H9 (cell line): Measurements from ENCODE around the gene PNPLA7. TPM values are rescaled to one million over a fixed set of nuclear protein-coding genes. Genes with fewer than 3 reads are reported as not detected.

ENCODE experiments used
- DNase-seq: peaks from one replicate; pipeline ENCODE4 v3.0.0-alpha.2; 2017
- H2AFZ ChIP-seq: one replicate; pipeline ENCODE4 v1.6.1; 2013; ENCODE audit warnings: mild to moderate bottlenecking, low read length, control low read depth, moderate library complexity
- H2AK5ac ChIP-seq: 2 replicates; pipeline ENCODE4 v1.6.1; 2013; ENCODE audit warnings: low read length, control low read depth, mixed read lengths; ENCODE audit not compliant: insufficient read length
- H2BK120ac ChIP-seq: one replicate; pipeline ENCODE4 v1.6.1; 2013; ENCODE audit warnings: low read depth, mild to moderate bottlenecking, low read length, control low read depth, inconsistent platforms; ENCODE audit not compliant: poor library complexity, severe bottlenecking
- H2BK12ac ChIP-seq: 2 replicates; pipeline ENCODE4 v1.6.1; 2013; ENCODE audit warnings: low read length, control low read depth, mixed read lengths, low read depth; ENCODE audit not compliant: insufficient read length
- H2BK15ac ChIP-seq: 2 replicates; pipeline ENCODE4 v1.6.1; 2013; ENCODE audit warnings: low read depth, low read length, control low read depth
- H2BK20ac ChIP-seq: one replicate; pipeline ENCODE4 v1.6.1; 2013; ENCODE audit warnings: low read depth, mild to moderate bottlenecking, low read length, control low read depth, inconsistent platforms; ENCODE audit not compliant: poor library complexity, severe bottlenecking
- H2BK5ac ChIP-seq: 2 replicates; pipeline ENCODE4 v1.6.1; 2013; ENCODE audit warnings: low read length, control low read depth, mixed read lengths; ENCODE audit not compliant: insufficient read length
- H3K14ac ChIP-seq: 2 replicates; pipeline ENCODE4 v1.6.1; 2013; ENCODE audit warnings: low read length, control low read depth; ENCODE audit not compliant: insufficient read depth
- H3K18ac ChIP-seq: 2 replicates; pipeline ENCODE4 v1.6.1; 2013; ENCODE audit warnings: low read depth, mild to moderate bottlenecking, mixed read lengths, low read length, control low read depth; ENCODE audit not compliant: insufficient read length
- H3K23ac ChIP-seq: 2 replicates; pipeline ENCODE4 v1.6.1; 2013; ENCODE audit warnings: low read length, control low read depth, mixed read lengths, low read depth; ENCODE audit not compliant: insufficient read length
- H3K23me2 ChIP-seq: 2 replicates; pipeline ENCODE4 v1.6.1; 2013; ENCODE audit warnings: low read depth, mild to moderate bottlenecking, mixed read lengths, low read length, control low read depth; ENCODE audit not compliant: insufficient read length, poor library complexity, severe bottlenecking
- H3K27ac ChIP-seq: 2 replicates; pipeline ENCODE4 v1.5.1; 2013; ENCODE audit warnings: low read length, control low read depth, mixed read lengths, low read depth; ENCODE audit not compliant: insufficient read length
- H3K27me3 ChIP-seq: 2 replicates; pipeline ENCODE4 v1.6.1; 2013; ENCODE audit warnings: low read length, control low read depth, inconsistent platforms; ENCODE audit not compliant: insufficient read depth
- H3K4ac ChIP-seq: 2 replicates; pipeline ENCODE4 v1.6.1; 2013; ENCODE audit warnings: low read depth, mild to moderate bottlenecking, control low read depth, inconsistent platforms, low read length, moderate library complexity
- H3K4me1 ChIP-seq: 2 replicates; pipeline ENCODE4 v1.6.1; 2013; ENCODE audit warnings: low read length, control low read depth, inconsistent platforms; ENCODE audit not compliant: insufficient read depth
- H3K4me2 ChIP-seq: 2 replicates; pipeline ENCODE4 v1.6.1; 2013; ENCODE audit warnings: low read length, control low read depth, mixed read lengths; ENCODE audit not compliant: insufficient read length, insufficient read depth
- H3K56ac ChIP-seq: 2 replicates; pipeline ENCODE4 v1.6.1; 2013; ENCODE audit warnings: low read depth, mild to moderate bottlenecking, mixed read lengths, low read length, control low read depth; ENCODE audit not compliant: insufficient read length
- H3K79me1 ChIP-seq: 2 replicates; pipeline ENCODE4 v1.6.1; 2013; ENCODE audit warnings: low read depth, mild to moderate bottlenecking, moderate library complexity, low read length, control low read depth, inconsistent platforms; ENCODE audit not compliant: insufficient read depth, poor library complexity, severe bottlenecking
- H3K79me2 ChIP-seq: 2 replicates; pipeline ENCODE4 v1.6.1; 2013; ENCODE audit warnings: low read length, control low read depth, inconsistent platforms; ENCODE audit not compliant: insufficient read depth
- H3K9ac ChIP-seq: 2 replicates; pipeline ENCODE4 v1.6.1; 2013; ENCODE audit warnings: low read length, control low read depth, mixed read lengths; ENCODE audit not compliant: insufficient read length; ENCODE audit errors: extremely low read depth
- H3K9me3 ChIP-seq: one replicate; pipeline ENCODE4 v1.6.1; 2013; ENCODE audit warnings: low read depth, low read length, inconsistent platforms; ENCODE audit not compliant: control insufficient read depth
- H3T11ph ChIP-seq: one replicate; pipeline ENCODE4 v1.6.1; 2013; ENCODE audit warnings: mild to moderate bottlenecking, low read length, control low read depth, inconsistent platforms
- H4K20me1 ChIP-seq: one replicate; pipeline ENCODE4 v1.6.1; 2013; ENCODE audit not compliant: control insufficient read depth, insufficient read length, insufficient read depth
- H4K5ac ChIP-seq: 2 replicates; pipeline ENCODE4 v1.6.1; 2013; ENCODE audit warnings: low read depth, mild to moderate bottlenecking, mixed read lengths, low read length, control low read depth; ENCODE audit not compliant: insufficient read length
- H4K8ac ChIP-seq: replicated peaks from 2 replicates; pipeline ENCODE4 v1.6.1; 2013; ENCODE audit warnings: low read length, control low read depth, mixed read lengths, low read depth; ENCODE audit not compliant: insufficient read length
- H4K91ac ChIP-seq: 2 replicates; pipeline ENCODE4 v1.6.1; 2013; ENCODE audit warnings: low read depth, mild to moderate bottlenecking, moderate library complexity, mixed read lengths, low read length, control low read depth; ENCODE audit not compliant: insufficient read length
- H3K27ac Mint-ChIP-seq, 3 experiments: 2 replicates in 2 of 3; 3 replicates in 1 of 3; pipeline ENCODE4 v1.8.0; 2020 to 2021; ENCODE audit warnings: mixed read lengths in 3 of 3, mild to moderate bottlenecking in 1 of 3, moderate library complexity in 1 of 3
- H3K27me3 Mint-ChIP-seq: 2 replicates; pipeline ENCODE4 v1.8.0; 2021; ENCODE audit warnings: low read depth, mild to moderate bottlenecking, moderate library complexity, mixed read lengths
- H3K36me3 Mint-ChIP-seq, 3 experiments: 2 replicates in 2 of 3; 3 replicates in 1 of 3; pipeline ENCODE4 v1.8.0; 2020 to 2021; ENCODE audit warnings: low read depth in 3 of 3, mixed read lengths in 3 of 3; ENCODE audit not compliant: insufficient read depth in 1 of 3
- H3K4me1 Mint-ChIP-seq, 2 experiments: 2 replicates each; pipeline ENCODE4 v1.8.0; 2020; ENCODE audit warnings: mixed read lengths in 2 of 2
- H3K4me3 Mint-ChIP-seq, 2 experiments: 2 replicates in 1 of 2; 3 replicates in 1 of 2; pipeline ENCODE4 v1.8.0; 2020 to 2021; ENCODE audit warnings: mild to moderate bottlenecking in 2 of 2, mixed read lengths in 2 of 2, moderate library complexity in 1 of 2
- H3K9me3 Mint-ChIP-seq, 2 experiments: 2 replicates in 1 of 2; 3 replicates in 1 of 2; pipeline ENCODE4 v1.8.0; 2020; ENCODE audit warnings: mild to moderate bottlenecking in 2 of 2, mixed read lengths in 2 of 2, moderate library complexity in 1 of 2
- WGBS: extraction: QIAGEN DNeasy Blood & Tissue Kit; methylation state at CpG from one replicate; pipeline ENCODE4 v1.1.7; 2013; ENCODE audit warnings: missing lambda C conversion rate, low lambda C conversion rate, mixed read lengths; ENCODE audit not compliant: insufficient read length; ENCODE audit errors: extremely low coverage; 5-methylcytosine and 5-hydroxymethylcytosine counted together
- total RNA-seq: library from RNA; stranded (reverse); gene quantifications from 2 replicates; pipeline ENCODE4 v1.2.1, GENCODE V29; 2021
- TF ChIP-seq, protein P1 (sequence below): fragments of 200-600 bp; sonication (generic); conservative IDR thresholded peaks from 3 replicates; pipeline ENCODE4 v1.8.0; 2021; ENCODE audit warnings: antibody characterized with exemption, mild to moderate bottlenecking

Gene PNPLA7
- total RNA-seq, 1 experiment from 2014 or later: 1.8 TPM

DNA sequence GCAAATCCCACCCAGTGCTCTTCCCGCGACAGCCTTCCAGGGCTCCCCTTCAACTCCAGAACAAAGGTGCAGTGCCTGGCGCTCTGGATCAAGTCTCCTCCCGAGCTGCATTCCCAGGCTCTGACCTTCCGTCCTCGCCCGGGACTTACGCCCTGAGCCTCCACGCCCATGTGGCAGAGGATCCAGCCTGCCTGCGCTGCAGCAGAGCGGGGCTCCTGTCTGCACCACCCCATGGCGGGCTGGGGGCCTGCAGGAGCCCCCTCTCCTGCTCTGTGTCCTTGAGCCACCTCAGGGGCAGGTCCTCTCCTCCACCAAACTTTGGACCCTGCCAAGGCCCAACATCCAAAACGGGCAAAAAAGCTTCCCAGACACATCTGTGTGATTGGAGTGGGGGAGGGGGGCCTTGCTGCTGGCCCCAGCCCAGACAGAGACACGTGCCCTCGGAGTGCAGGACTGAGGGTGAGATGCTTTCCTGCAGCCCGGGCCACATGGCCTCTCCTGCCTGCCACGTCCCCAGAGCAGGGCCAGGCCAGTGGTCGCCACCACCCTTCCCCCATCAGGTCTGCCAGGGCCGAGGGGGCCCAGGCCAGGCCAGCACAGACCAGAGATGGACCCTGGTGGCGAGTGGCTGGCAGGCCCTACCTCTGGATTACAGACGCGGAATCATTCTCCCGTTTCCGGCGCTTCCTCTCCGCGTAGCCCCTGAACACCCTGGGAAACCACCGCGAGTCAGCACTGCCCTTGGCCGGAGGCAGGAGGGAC lies 95.4 kb downstream of the PNPLA7 start:
- peaks cover 6% of the 10 kb centered on the region for H4K20me1 ChIP-seq
- H3K9ac ChIP-seq: no peak overlapping the region

More for the DNA sequence above, 95.4 kb downstream of the PNPLA7 start:
- Histone ChIP-seq H3K27me3 (no peaks in the 10 kb centered on the region), H3K23ac (no peak overlapping the region), H3K56ac (no peak overlapping the region), H3K4me1 (no peaks in the 10 kb centered on the region), H2BK12ac (no peak overlapping the region), H2BK15ac (no peak overlapping the region), H3K27ac (no peak overlapping the region), H4K5ac (no peak overlapping the region), H3K9me3 (no peaks in the 10 kb centered on the region), H4K8ac (no peak overlapping the region), H3K4ac (no peak overlapping the region), H2BK20ac (no peak overlapping the region), H3K79me1 (no peaks in the 10 kb centered on the region), H3T11ph (no peak overlapping the region), H2AK5ac (no peak overlapping the region), H3K14ac (peak overlapping the region; percentile 79), H2BK120ac (no peak overlapping the region), H4K91ac (no peak overlapping the region), H3K23me2 (peaks cover 4% of the 10 kb centered on the region), H2AFZ (no peak overlapping the region), H3K4me2 (peak overlapping the region; percentile 45), H2BK5ac (no peak overlapping the region), H3K79me2 (no peaks in the 10 kb centered on the region), H3K18ac (peak overlapping the region; percentile 81)
- TF ChIP-seq, protein P1, sequence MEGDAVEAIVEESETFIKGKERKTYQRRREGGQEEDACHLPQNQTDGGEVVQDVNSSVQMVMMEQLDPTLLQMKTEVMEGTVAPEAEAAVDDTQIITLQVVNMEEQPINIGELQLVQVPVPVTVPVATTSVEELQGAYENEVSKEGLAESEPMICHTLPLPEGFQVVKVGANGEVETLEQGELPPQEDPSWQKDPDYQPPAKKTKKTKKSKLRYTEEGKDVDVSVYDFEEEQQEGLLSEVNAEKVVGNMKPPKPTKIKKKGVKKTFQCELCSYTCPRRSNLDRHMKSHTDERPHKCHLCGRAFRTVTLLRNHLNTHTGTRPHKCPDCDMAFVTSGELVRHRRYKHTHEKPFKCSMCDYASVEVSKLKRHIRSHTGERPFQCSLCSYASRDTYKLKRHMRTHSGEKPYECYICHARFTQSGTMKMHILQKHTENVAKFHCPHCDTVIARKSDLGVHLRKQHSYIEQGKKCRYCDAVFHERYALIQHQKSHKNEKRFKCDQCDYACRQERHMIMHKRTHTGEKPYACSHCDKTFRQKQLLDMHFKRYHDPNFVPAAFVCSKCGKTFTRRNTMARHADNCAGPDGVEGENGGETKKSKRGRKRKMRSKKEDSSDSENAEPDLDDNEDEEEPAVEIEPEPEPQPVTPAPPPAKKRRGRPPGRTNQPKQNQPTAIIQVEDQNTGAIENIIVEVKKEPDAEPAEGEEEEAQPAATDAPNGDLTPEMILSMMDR: no peak
- H3K4me3 Mint-ChIP-seq: peak overlapping the region; percentile 60 to 72
- no peaks in the 10 kb centered on the region for H3K9me3 Mint-ChIP-seq
- peak overlapping the region in 2 of 3 experiments; percentile 81 to 82; a peak in 2 of 7 replicates for H3K27ac Mint-ChIP-seq
- peaks cover 0 to 27% (median 15%) of the 10 kb centered on the region in 3 experiments; a peak in 5 of 7 replicates for H3K36me3 Mint-ChIP-seq
- no CpG with 5 or more reads among the region's 30 CpGs for WGBS
- peak; percentile 84 for DNase-seq
- H3K4me1 Mint-ChIP-seq: peaks cover 5 to 15% of the 10 kb centered on the region in 2 experiments; a peak in 3 of 4 replicates
- peaks cover 2% of the 10 kb centered on the region for H3K27me3 Mint-ChIP-seq
